NCI-H526 treated with DMSO at 0.1 percent for 48 hours (cell line): ENCODE measurements around the gene ARPC4.

Experiments
- DNase-seq: peaks from one replicate; lab custom pipeline; 2025; lab: John Stamatoyannopoulos, UW

Gene ARPC4

DNA sequence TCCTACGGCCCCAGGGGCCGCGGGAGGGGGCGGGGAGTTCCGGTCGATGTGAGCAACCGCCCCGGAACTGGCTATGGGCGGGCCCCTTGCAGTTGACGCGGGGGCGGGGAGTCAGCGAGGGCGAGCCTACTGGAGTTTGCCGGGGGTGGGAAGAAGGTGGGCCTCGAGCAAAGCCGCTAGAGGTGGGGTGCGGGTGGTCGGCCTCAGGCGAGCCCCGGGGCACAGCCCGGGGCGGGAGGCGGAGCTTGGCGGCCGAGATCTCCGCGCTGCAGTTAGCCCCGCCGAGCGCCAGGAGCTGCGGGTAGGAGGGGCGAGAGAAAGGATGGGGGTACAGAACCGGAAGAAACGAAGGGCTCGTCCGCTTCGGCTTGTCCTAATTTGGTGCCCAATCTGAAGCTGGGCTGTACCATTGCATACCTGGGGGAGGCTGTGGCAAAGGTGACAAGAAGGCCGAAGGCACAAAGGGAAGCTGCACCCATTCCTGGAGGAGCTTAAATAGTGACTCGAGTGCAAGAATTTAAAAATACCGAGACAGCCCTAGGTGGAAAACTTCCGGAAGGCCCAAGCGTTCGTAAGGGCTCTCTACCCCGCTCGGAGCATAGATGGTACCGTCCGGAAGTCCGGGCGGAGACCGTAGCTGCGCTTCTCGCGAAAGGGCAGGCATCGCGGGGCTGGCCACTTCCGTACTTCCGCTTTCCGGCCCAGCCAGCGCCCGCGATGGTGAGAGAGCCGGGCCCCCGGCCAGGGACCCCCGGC is at the start of gene ARPC4, which contains the start of gene TADA3:
ARPC4 (plus strand) TSS at position 678 of the 756 bp plus-strand sequence; CDS start at position 718, 40 bp downstream.
TADA3 (minus strand) TSS at position 69 of the 756 bp plus-strand sequence. CDS start 1,007 bp downstream, outside the sequence.
- peak; percentile 96 for DNase-seq

DNA sequence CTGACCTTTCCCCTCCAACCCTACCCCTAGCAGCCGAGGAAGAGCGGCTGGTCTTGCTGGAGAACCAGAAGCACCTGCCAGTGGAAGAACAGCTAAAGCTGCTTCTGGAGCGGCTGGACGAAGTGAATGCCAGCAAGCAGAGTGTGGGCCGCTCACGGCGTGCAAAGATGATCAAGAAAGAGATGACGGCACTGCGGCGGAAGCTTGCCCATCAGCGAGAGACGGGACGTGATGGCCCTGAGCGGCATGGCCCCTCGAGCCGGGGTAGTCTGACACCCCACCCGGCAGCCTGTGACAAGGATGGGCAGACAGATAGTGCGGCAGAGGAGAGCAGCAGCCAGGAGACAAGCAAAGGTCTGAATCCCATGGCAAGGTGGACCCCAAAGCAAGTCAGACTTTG is 49.3 kb upstream of the ARPC4 start:
- no peak for DNase-seq

DNA sequence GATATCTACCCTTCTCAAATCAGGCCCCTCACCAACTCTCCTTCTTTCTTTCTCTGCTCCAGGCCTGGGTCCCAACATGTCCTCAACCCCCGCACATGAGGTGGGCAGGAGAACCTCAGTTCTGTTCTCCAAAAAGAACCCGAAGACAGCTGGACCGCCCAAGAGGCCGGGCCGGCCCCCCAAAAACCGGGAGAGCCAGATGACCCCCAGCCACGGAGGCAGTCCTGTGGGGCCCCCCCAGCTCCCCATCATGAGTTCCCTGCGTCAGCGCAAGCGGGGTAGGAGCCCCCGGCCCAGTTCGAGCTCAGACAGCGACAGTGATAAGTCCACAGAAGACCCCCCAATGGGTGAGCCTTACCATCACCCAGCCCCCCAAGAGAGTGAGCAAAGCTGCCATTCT is 48.7 kb upstream of the ARPC4 start:
- no peak for DNase-seq

DNA sequence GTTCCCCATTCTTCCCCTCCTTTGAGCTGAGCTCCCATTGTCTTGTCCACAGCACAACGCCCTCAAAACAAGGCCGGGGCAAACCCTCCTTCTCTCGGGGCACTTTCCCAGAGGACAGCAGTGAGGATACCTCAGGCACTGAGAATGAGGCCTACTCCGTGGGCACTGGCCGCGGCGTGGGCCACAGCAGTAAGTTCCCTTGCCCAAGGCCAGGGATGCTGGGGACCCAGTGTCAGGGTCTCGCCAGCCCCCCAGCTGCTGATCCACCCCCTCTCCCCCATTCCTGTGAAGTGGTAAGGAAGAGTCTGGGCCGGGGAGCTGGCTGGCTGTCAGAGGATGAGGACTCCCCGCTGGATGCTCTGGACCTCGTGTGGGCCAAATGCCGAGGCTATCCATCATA is 47.4 kb upstream of the ARPC4 start:
- DNase-seq: no peak

DNA sequence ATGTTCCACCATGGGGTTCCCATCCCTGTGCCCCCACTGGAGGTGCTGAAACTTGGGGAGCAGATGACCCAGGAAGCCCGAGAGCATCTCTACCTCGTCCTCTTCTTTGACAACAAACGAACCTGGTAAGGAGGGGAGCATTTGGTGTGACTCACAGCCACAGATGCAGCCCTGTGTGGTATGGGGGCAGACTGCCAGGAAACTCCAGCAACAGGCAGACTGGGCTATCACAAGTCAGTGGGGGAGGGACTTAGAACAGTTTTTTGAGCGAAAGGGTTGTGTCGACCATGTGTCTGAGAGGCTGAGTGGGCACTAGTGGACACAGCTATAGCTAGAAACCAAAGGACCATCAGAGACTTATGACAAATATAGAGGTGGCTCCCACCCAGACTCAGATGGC is 46.6 kb upstream of the ARPC4 start:
- no peak for DNase-seq

DNA sequence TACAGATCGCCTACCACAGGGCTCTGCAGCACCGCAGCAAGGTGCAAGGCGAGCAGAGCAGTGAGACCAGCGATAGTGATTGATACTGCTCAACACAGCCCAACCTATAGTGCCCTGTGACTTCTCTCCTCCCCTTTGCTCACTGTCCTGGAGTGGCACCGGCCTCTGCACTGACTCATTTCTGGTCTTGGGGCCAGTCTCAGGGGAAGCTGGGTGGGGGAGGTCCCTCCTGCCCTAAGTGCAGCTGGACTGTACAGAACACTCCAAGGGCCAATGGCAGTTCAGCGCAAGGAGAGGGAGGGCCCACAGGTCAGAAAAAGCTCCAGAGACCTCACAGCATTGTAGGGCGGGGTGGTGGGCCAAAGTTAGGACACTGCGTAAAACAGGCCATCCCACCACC is 45.6 kb upstream of the ARPC4 start:
- DNase-seq: no peak

DNA sequence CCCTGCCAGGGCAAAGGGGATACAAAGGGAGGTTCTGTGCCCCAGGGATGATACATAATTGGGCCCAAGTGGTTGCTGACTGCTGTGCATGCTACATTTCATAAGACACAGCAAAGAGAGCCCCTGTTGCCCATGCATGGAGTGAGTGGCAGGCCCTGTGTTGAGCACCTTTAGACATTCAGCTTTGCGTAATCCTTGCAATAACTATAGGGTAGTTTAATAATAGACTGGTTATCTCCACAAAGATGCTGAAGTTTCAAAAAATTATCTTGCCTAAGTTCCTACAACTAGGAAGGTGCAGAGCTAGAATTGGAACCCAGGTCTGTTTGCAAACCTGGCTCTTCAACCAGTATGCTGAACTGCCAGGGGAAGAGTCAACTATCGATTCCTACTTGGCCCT is 44.9 kb upstream of the ARPC4 start:
- DNase-seq: no peak

DNA sequence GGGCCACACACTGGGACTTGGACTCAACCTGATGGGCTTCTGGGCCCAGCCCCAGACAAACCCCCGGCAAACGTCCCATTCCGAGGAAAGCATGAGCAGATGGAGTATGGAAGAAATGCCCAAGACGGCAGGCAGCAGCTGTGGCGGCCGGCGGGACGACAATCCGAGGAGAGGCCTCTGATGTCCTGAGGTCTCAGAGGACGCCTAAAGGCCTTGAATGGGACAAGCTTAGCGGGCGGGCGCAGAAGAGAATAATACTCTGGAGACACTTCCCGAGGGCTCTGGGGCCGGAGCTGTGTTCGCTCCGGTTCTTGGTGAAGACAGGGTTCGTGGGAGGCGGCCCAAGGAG is 43.6 kb upstream of the ARPC4 start:
- DNase-seq: no peak

DNA sequence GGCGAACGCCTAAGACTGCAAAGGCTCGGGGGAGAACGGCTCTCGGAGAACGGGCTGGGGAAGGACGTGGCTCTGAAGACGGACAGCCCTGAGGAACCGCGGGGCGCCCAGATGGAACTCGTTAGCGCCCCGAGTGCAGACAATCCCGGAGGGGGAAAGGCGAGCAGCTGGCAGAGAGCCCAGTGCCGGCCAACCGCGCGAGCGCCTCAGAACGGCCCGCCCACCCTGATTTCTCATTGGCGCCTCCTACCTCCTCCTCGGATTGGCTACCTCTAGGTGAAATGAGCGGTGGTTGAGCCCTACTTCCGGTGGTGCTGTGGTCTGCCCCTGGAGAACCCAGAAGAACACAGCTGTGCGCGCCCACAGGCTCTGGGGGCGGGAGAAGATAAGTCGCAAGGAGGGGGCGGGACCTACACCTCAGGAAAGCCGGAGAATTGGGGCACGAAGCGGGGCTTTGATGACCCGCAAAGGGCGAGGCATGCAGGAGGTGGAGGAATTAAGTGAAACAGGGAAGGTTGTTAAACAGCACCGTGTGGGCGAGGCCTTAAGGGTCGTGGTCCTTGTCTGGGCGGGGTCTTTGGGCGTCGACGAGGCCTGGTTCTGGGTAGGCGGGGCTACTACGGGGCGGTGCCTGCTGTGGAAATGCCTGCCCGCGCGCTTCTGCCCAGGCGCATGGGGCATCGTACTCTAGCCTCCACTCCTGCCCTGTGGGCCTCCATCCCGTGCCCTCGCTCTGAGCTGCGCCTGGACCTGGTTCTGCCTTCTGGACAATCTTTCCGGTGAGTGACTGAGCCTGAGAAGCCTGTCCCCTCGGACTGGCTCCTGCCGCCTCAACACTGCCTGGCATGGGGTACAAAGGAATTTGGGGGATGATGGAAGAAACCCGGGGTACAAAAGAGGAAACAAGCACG is 43.0 kb upstream of the ARPC4 start, which contains the start of gene OGG1:
OGG1 (plus strand) TSS at position 308 of the 911 bp plus-strand sequence; CDS start at position 643, 335 bp downstream.
- peak; percentile 94 for DNase-seq

DNA sequence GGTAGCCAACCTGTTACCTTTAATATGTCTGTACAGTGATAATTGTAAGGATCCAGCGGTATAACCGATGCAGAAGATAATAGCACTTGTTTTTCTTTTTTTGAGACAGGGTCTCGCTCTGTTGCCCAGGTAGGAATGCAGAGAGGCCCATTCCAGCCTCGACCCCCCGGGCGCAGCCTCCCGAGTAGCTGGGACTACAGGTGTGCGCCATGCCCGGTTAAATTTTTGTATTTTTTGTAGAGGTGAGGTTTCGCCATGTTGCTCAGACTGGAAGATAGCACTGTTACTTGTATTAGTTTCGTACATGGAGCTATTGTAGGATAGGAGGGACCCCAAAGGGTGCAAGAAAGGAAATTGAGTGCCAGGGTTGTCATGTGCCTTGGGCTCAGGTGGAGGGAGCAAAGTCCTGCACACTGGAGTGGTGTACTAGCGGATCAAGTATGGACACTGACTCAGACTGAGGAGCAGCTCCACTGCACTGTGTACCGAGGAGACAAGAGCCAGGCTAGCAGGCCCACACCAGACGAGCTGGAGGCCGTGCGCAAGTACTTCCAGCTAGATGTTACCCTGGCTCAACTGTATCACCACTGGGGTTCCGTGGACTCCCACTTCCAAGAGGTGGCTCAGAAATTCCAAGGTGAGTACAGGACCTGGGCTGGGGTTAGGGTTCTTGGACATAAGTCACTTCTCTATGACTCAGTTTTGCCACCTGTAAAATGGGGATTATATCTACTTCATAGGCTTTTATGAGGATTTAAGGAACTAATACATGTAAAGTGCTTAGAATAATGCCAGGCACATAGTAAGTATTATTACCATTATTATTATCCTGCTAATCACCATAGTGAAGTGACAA is 42.1 kb upstream of the ARPC4 start:
- no peak for DNase-seq

DNA sequence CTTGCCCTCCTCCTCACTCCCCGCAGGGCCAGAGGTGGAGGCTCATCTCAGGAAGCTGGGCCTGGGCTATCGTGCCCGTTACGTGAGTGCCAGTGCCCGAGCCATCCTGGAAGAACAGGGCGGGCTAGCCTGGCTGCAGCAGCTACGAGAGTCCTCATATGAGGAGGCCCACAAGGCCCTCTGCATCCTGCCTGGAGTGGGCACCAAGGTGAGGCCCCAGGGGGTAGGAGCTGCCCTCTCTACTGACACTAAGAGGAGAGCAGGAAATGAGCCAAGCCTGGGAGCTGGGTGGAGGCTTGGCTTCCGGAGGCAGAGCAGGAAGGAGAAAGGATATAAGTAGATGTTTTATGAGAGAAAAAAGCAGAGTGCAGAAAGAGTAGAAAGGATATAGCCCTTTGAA is 38.2 kb upstream of the ARPC4 start:
- DNase-seq: no peak

DNA sequence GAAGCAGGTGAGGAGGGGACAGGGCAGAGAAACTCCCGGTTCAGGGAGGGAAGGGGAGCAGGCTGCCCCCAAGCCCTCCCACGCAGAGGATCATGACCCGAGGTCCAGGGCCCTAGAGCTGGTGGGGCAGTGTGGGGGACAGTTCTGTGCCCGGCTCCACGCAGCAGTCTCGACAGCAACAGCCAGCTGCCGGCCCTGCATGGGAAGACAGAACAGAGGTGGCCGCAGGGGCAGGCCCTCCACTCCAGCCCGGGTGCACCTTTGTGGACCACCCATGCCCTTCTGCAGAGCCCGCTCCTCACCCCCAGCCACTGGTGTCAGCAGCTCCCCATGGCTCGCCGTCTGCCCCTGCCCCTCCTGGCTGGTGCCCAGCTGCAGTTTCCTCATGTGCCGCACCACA is 35.5 kb upstream of the ARPC4 start:
- no peak for DNase-seq

DNA sequence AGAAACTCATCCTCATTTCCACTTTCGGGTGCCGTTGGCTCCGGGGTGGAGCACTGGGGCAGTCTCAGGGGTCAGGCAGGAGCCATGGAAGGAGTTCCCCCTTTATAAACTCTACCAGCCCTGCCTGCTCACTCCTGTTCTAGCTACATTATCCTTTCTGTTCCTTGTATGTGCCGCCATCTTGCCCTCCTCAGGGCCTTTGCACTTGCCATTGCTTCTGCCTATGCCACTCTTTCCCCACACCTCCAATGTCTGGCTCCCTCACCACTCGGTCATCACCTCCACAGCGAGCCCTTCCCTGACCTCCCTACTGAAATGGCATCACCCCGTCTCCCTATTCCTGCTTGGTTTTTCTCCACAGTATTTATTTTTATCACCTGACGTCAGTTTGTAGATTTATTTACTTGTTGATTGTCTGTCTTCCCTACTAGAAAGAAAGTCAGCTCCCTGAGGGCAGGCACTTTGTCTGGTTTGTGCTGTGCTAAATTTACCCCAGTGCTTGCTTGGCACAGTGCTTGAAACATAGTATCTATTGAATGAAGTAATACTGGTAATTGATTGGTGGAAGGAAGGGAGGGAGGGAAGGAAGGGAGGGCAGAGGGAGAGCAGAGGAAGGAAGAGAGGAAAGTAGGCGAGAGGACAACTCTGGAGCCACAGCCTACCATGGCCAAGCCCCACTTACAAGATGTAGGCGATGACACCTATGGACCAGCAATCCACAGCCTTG is 31.9 kb upstream of the ARPC4 start:
- no peak for DNase-seq

DNA sequence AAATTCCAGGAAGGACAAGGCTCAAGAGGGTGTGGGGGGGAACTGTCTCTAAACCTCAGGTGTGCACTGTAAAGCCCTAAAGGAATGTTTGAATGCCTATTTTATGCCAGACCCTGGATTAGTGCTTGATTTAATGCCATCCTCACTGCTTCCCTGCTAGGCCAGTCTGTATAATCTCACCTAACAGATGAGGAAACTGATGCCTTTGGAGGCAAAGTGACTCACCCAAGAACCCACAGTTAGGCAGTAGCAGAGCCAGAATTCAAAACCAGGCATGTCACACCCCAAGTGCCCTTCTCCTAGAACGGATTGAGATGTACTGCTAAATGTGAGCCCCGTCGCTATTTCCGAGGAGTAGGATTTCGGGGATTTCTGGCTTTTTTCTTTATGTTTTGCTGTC is 31.0 kb upstream of the ARPC4 start:
- DNase-seq: no peak

DNA sequence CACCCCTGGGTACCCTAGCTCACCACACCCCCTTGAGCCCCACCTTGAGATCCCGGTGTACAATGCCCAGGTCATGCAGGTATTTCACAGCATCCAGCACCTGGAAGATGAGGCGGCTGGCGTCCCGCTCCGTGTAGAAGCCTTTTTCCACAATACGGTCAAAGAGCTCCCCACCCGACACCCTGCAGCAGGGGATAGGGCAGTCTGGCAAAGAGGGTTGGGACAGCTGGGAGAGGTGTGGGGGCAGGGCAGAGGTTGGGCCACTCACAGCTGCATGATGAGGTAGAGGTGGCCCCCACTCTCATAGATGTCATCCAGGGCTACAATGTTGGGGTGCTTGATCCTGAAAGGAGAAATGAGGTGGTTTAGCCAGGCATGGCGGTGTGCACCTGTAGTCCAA is 30.0 kb upstream of the ARPC4 start:
- no peak for DNase-seq

DNA sequence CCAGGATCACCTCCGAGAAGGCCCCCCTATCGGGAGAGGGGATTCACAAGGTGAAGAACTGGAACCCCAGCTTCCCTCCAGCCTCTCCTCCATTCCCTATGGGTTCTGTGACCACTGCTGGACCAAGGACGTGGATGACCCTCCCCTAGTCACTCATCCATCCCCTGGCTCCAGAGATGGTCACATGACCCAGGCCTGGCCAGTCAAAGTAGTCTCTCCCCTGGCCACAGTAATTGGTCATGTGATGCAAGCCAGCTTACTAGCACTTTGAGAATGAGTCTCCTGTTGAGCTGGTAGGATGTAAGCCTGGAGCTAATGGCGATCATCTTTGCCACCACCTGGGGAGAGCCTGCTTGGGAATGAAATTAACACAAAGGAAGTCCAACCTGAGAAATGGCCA is 27.0 kb upstream of the ARPC4 start:
- DNase-seq: no peak

DNA sequence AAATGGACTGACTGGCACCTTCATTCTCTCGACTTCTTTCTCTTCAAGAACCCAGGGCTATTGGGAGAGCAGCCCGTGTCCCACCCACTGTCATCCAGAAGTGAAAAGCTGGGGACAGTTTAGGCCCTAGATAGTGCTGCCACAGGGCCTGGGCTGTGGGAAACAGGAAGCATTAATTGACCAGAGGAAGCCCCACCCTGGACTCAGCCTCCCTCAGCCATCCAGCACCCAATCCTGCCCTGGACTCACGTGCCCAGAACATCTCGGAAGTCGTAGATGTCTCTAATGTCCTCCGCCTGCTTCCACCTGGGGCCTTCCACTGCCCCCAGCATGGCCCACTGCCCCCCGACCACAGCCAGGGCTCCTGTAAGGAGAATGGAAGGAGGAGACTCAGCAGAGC is 25.5 kb upstream of the ARPC4 start:
- no peak for DNase-seq

DNA sequence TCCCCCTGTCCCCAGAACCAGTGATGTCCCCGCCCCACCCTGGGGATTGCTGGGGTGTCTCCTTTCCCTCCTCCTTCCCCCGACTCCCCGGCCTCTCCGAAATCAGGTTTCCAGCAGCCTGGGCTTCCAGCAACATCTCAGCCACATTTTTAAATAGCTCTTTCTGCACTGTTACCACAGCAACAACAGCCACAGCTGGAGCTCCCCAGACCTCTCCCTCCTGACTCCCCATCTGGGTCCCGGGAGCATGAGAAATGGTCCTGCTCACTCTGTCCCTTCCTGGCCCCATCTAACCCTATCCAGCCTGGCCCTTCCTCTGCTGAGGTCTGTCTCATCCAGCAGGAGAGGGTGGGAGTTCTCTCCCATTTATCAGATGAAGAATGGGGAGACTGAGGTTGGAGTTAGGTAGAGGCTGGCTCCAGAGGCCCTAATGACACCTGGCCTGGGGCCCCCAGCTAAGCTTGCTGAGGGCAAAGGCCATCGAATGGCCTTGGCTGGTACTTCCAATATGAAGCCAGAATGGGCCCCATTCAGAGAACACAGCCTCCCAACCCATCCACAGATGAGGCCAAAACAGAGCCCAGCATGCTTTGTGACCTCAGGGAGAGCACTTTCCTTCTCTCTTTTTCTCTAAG is 24.6 kb upstream of the ARPC4 start:
- no peak for DNase-seq

DNA sequence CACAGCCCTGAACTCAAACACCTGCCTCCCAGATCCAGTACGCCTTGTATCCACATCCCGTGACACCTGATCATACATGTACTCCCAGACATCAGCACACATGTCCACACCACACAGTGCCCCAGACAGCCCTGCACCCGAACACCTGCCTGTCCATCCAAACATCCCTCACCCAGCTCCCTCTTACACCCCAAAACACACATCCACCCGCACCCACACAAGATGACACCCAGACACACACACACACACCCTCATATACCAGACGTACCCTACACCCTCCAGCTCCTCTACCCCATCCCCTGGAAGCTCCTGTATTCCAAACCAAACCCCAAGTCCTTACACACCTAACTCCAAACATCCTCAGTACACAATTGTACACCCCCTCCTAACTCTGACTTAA is 23.9 kb upstream of the ARPC4 start:
- no peak for DNase-seq

DNA sequence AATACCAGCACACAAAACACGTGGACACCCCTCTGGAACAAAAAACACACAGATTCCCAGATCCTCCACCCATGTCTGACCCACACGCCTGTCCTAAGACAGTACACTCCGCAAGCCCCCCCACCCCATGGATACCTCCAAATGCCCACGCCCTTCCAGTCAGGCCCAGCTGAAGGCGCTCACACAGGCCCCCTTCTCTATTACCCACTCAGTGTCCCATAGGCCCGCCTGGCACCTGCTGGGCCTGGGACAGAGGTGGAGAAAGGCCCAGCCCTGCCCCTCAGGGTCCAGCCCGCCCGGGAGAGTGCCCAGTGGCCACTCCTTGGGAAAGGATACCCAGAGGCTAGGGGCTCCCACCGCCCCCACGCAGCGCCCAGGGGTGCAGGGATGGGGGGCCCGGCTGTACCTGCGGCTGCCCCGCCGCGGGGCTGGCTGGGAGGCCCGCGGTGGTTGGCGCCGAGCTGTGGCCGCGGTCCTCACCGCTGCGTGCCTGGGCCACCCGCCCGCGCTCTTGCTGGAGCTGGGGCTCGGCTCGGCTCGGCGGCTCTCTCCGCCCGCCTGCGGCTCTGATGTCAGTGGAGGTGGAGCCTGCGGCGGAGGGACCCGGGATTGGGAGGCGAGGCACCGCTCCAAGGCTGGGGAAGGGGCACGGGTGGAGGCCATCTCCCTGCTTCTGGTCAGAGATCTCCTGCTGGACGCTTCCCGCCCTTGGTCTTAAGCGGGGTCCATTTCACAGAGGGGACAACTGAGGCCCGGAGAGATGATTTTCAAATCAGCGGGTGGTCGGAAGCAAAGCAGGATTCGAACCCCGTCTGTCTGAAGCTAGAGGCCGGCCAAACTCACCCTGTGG is 23.2 kb upstream of the ARPC4 start, which contains the start of gene CAMK1:
CAMK1 (minus strand) TSS at position 522 of the 850 bp plus-strand sequence. CDS start 2,198 bp downstream, outside the sequence.
- peak; percentile 16 for DNase-seq
